SK-N-SH (cell line): ENCODE results near the gene WNK1. TPM values are rescaled to one million over a fixed set of nuclear protein-coding genes. Genes with fewer than 3 reads are reported as not detected.

ENCODE experiments used
- CTCF ChIA-PET: fragments of 300-600, 350-600 bp; formaldehyde crosslinking; extraction: SDS; loops from one replicate; lab custom pipeline; 2021; lab: Yijun Ruan, JAX
- POLR2A ChIA-PET: fragments of 350-600 bp; sonication (Branson Sonifier 250); formaldehyde crosslinking; extraction: SDS; loops from one replicate; lab custom pipeline; 2020; ENCODE audit warnings: antibody characterized with exemption, inconsistent platforms; lab: Yijun Ruan, JAX
- DNase-seq: peaks from one replicate; pipeline ENCODE4 v3.0.0; 2012
- H2AFZ ChIP-seq: fragments of 200-600 bp; sonication (generic); 2 replicates; pipeline ENCODE4 v1.8.1; 2016; ENCODE audit warnings: antibody characterized with exemption, mild to moderate bottlenecking, low read depth
- H3F3A ChIP-seq: fragments of 200-600 bp; sonication (generic); replicated peaks from 2 replicates; pipeline ENCODE3; 2016; ENCODE audit warnings: antibody characterized with exemption, mild to moderate bottlenecking; ENCODE audit not compliant: insufficient read depth
- H3K27ac ChIP-seq, 2 experiments: fragments of 200-500 bp in 1 of 2; fragments of 200-600 bp in 1 of 2; sonication (Bioruptor generic) in 1 of 2; sonication (generic), shearing (Covaris generic) in 1 of 2; 2 replicates each; pipeline versions ENCODE4 v1.5.1 to v1.6.1; 2014 to 2016; ENCODE audit warnings: low read depth in 2 of 2, inconsistent platforms in 1 of 2, low read length in 1 of 2, mild to moderate bottlenecking in 1 of 2, mixed read lengths in 1 of 2
- H3K27me3 ChIP-seq: fragments of 200-600 bp; sonication (generic), shearing (Covaris generic); 2 replicates; pipeline ENCODE4 v1.6.1; 2016; ENCODE audit warnings: mixed run types; ENCODE audit not compliant: insufficient read depth
- H3K36me3 ChIP-seq, 2 experiments: fragments of 200-500 bp in 1 of 2; fragments of 200-600 bp in 1 of 2; sonication (Bioruptor generic) in 1 of 2; sonication (generic) in 1 of 2; replicated peaks in 1 of 2; 2 replicates each; pipeline versions ENCODE3 to v1.5.1; 2014 to 2016; ENCODE audit warnings: low read length in 1 of 2, mild to moderate bottlenecking in 1 of 2; ENCODE audit not compliant: insufficient read depth in 2 of 2, control insufficient read depth in 1 of 2
- H3K4me1 ChIP-seq, 2 experiments: fragments of 200-500 bp in 1 of 2; fragments of 200-600 bp in 1 of 2; sonication (Bioruptor generic) in 1 of 2; sonication (generic), shearing (Covaris generic) in 1 of 2; 2 replicates each; pipeline versions ENCODE4 v1.5.1 to v1.6.1; 2014 to 2016; ENCODE audit warnings: low read depth in 1 of 2, low read length in 1 of 2, mixed run types in 1 of 2; ENCODE audit not compliant: insufficient read depth in 2 of 2, control insufficient read depth in 1 of 2
- H3K4me2 ChIP-seq: fragments of 200-600 bp; sonication (generic), shearing (Covaris generic); 2 replicates; pipeline ENCODE4 v1.6.1; 2017; ENCODE audit warnings: mixed run types
- H3K4me3 ChIP-seq, 2 experiments: fragments of 200-500 bp in 1 of 2; fragments of 200-600 bp in 1 of 2; sonication (Bioruptor generic) in 1 of 2; sonication (generic), shearing (Covaris generic) in 1 of 2; 2 replicates each; pipeline versions ENCODE4 v1.5.1 to v1.8.1; 2014 to 2016; ENCODE audit warnings: low read depth in 2 of 2, inconsistent platforms in 1 of 2, low read length in 1 of 2, mild to moderate bottlenecking in 1 of 2, mixed read lengths in 1 of 2, moderate library complexity in 1 of 2
- H3K79me2 ChIP-seq: fragments of 200-600 bp; sonication (generic); 2 replicates; pipeline ENCODE4 v1.8.1; 2017; ENCODE audit warnings: mild to moderate bottlenecking; ENCODE audit not compliant: insufficient read depth
- H3K9ac ChIP-seq: fragments of 200-600 bp; sonication (generic); 2 replicates; pipeline ENCODE4 v1.6.1; 2017; ENCODE audit warnings: mixed run types
- H3K9me2 ChIP-seq: fragments of 200-600 bp; sonication (generic); 2 replicates; pipeline ENCODE4 v1.6.1; 2017; ENCODE audit warnings: mixed run types
- H3K9me3 ChIP-seq: fragments of 200-600 bp; sonication (generic); 2 replicates; pipeline ENCODE4 v1.6.1; 2017; ENCODE audit warnings: mixed run types, mild to moderate bottlenecking, moderate library complexity
- H4K20me1 ChIP-seq: fragments of 200-600 bp; sonication (generic); 2 replicates; pipeline ENCODE4 v1.6.1; 2017; ENCODE audit warnings: mild to moderate bottlenecking, mixed run types; ENCODE audit not compliant: insufficient read depth
- ELF1 ChIP-seq: IDR thresholded peaks from 2 replicates; pipeline ENCODE4 v1.4.0; 2012
- EP300 ChIP-seq, 2 experiments: IDR thresholded peaks; 2 replicates each; pipeline versions ENCODE4 v1.4.0 to v1.6.1; 2012; ENCODE audit warnings: borderline replicate concordance in 1 of 2, low read depth in 1 of 2, low read length in 1 of 2
- GABPA ChIP-seq: IDR thresholded peaks from 2 replicates; pipeline ENCODE4 v1.4.0; 2012; ENCODE audit warnings: low read depth, mild to moderate bottlenecking
- IRF3 ChIP-seq: fragments of 150-350 bp; IDR thresholded peaks from 2 replicates; pipeline ENCODE4 v1.6.1; 2016; ENCODE audit warnings: mild to moderate bottlenecking, low read depth, low read length
- MEF2A ChIP-seq: IDR thresholded peaks from 2 replicates; pipeline ENCODE4 v1.4.0; 2012; ENCODE audit warnings: low read depth, borderline replicate concordance
- MXI1 ChIP-seq: IDR thresholded peaks from 2 replicates; pipeline ENCODE4 v1.6.1; 2012; ENCODE audit warnings: mild to moderate bottlenecking, low read depth, low read length, improper control_type of control experiment
- NFIC ChIP-seq: IDR thresholded peaks from 2 replicates; pipeline ENCODE4 v1.4.0; 2012; ENCODE audit warnings: borderline replicate concordance
- NRF1 ChIP-seq: IDR thresholded peaks from 2 replicates; pipeline ENCODE4 v1.6.1; 2012; ENCODE audit warnings: low read depth, mild to moderate bottlenecking, low read length
- POLR2AphosphoS5 ChIP-seq: IDR thresholded peaks from 2 replicates; pipeline ENCODE4 v1.6.1; 2012; ENCODE audit warnings: low read depth, low read length
- RAD21 ChIP-seq: IDR thresholded peaks from 2 replicates; pipeline ENCODE4 v1.6.1; 2012; ENCODE audit warnings: mild to moderate bottlenecking, low read length
- RCOR1 ChIP-seq: fragments of 150-350 bp; IDR thresholded peaks from 2 replicates; pipeline ENCODE4 v1.6.1; 2017; ENCODE audit warnings: antibody characterized with exemption, low read length
- REST ChIP-seq: IDR thresholded peaks from 2 replicates; pipeline ENCODE4 v1.6.1; 2012; ENCODE audit warnings: mild to moderate bottlenecking, low read depth, low read length, moderate library complexity
- SIN3A ChIP-seq: IDR thresholded peaks from 2 replicates; pipeline ENCODE4 v1.6.1; 2012; ENCODE audit warnings: low read depth, mild to moderate bottlenecking, low read length, moderate library complexity, borderline replicate concordance
- TAF1 ChIP-seq: IDR thresholded peaks from 2 replicates; pipeline ENCODE4 v1.6.1; 2012; ENCODE audit warnings: low read depth, mild to moderate bottlenecking, low read length, moderate library complexity, borderline replicate concordance
- TCF12 ChIP-seq: IDR thresholded peaks from 2 replicates; pipeline ENCODE4 v1.4.0; 2012
- USF1 ChIP-seq: IDR thresholded peaks from 2 replicates; pipeline ENCODE4 v1.4.0; 2012; ENCODE audit warnings: low read depth, borderline replicate concordance
- YY1 ChIP-seq: IDR thresholded peaks from 2 replicates; pipeline ENCODE4 v1.4.0; 2012; ENCODE audit warnings: low read depth, mild to moderate bottlenecking
- ZBTB33 ChIP-seq: IDR thresholded peaks from 2 replicates; pipeline ENCODE4 v1.4.0; 2012; ENCODE audit warnings: low read depth, borderline replicate concordance
- WGBS: methylation state at CpG from one replicate; pipeline ENCODE4 v1.1.6; 2017; ENCODE audit warnings: low lambda C conversion rate; 5-methylcytosine and 5-hydroxymethylcytosine counted together
- polyA plus RNA-seq, 3 experiments: library from polyadenylated mRNA; depleted of rRNA; stranded (reverse); fragments of >200 nt; gene quantifications; 2 replicates each; pipeline ENCODE4 v1.2.3, GENCODE V29; 2012

Gene WNK1
- polyA plus RNA-seq, 1 of the 3 experiments (the other 2 are of a cell fraction): 30.5 TPM

GRCh38 chr12:777550-778047, 25.2 kb downstream of the WNK1 start:
- Histone ChIP-seq H4K20me1 (peaks cover 93% of the 10 kb centered on the region), H3K27me3 (no peaks in the 10 kb centered on the region), H2AFZ (no peak overlapping the region), H3K9me2 (no peaks in the 10 kb centered on the region), H3K4me2 (no peak overlapping the region), H3K4me1 (peaks cover 18 to 40% of the 10 kb centered on the region in 2 experiments), H3K4me3 (no peak overlapping the region), H3K36me3 (no peaks in the 10 kb centered on the region), H3F3A (peaks cover 27% of the 10 kb centered on the region), H3K9ac (no peak overlapping the region), H3K79me2 (peaks cover 99% of the 10 kb centered on the region), H3K9me3 (no peaks in the 10 kb centered on the region), H3K27ac (no peak overlapping the region)
- no peak for DNase-seq
- ChIA-PET CTCF (interaction anchor here (1.0 to 1.5 kb wide), 8 partner anchors 20 to 340 kb away, joined by 3 to 7 read pairs (median 3); no protein-coding TSS in a partner anchor), POLR2A (no interaction called here)
- TF ChIP-seq TCF12: no peak
- TF ChIP-seq TAF1: no peak
- TF ChIP-seq REST: no peak
- no peak for TF ChIP-seq NFIC
- no peak for TF ChIP-seq YY1
- TF ChIP-seq ZBTB33: no peak
- no peak for TF ChIP-seq GABPA
- TF ChIP-seq RCOR1: no peak
- TF ChIP-seq EP300 (IDR thresholded peaks at IDR 0.05; ENCODE audit: borderline replicate concordance in 1 of 2, low read depth in 1 of 2, low read length in 1 of 2): no peak
- 87% methylated on average over 3 of the region's 3 CpGs for WGBS

- Histone ChIP-seq H3K27ac (peak overlapping the region in 1 of 2 experiments; percentile 70; a peak in 1 of 4 replicates), H3K36me3 (no peaks in the 10 kb centered on the region), H2AFZ (no peak overlapping the region), H3K9me2 (no peaks in the 10 kb centered on the region), H3K9me3 (no peaks in the 10 kb centered on the region), H4K20me1 (peaks cover 88% of the 10 kb centered on the region), H3F3A (peaks cover 22% of the 10 kb centered on the region), H3K4me3 (no peak overlapping the region), H3K79me2 (peaks cover 96% of the 10 kb centered on the region), H3K9ac (no peak overlapping the region), H3K27me3 (no peaks in the 10 kb centered on the region), H3K4me1 (peaks cover 18 to 40% of the 10 kb centered on the region in 2 experiments), H3K4me2 (peak overlapping the region; percentile 51; the same call in 1 of the 2 replicates)
- DNase-seq: no peak
- ChIA-PET CTCF (interaction anchor here (1.1 to 1.6 kb wide), 2 partner anchors 25 to 339 kb away, joined by 3 read pairs; no protein-coding TSS in a partner anchor), POLR2A (no interaction called here)
- 94% methylated on average over 6 of the region's 6 CpGs for WGBS
- TF ChIP-seq RAD21: no peak
- TF ChIP-seq TCF12: no peak
- TF ChIP-seq ELF1: no peak
- no peak for TF ChIP-seq ZBTB33
- no peak for TF ChIP-seq USF1
- no peak for TF ChIP-seq MXI1
- no peak for TF ChIP-seq SIN3A
- no peak for TF ChIP-seq MEF2A
- no peak for TF ChIP-seq NRF1
- no peak for TF ChIP-seq IRF3
- no peak for TF ChIP-seq POLR2AphosphoS5
Measured at GRCh38 chr12:778615-779014, 26.2 kb downstream of the WNK1 start.
